GM12872 (cell line): ENCODE results near the gene WDR45B.

ENCODE experiments used
- TF ChIP-seq, protein P1 (sequence below): IDR thresholded peaks from 3 replicates; pipeline ENCODE4 v1.5.1; 2011; ENCODE audit warnings: low read depth, mild to moderate bottlenecking, low read length, moderate library complexity; ENCODE audit not compliant: insufficient read depth

WDR45B gene

GRCh38 chr17:82588266-82589175 is 59.7 kb downstream of the WDR45B start:
- TF ChIP-seq, protein P1, sequence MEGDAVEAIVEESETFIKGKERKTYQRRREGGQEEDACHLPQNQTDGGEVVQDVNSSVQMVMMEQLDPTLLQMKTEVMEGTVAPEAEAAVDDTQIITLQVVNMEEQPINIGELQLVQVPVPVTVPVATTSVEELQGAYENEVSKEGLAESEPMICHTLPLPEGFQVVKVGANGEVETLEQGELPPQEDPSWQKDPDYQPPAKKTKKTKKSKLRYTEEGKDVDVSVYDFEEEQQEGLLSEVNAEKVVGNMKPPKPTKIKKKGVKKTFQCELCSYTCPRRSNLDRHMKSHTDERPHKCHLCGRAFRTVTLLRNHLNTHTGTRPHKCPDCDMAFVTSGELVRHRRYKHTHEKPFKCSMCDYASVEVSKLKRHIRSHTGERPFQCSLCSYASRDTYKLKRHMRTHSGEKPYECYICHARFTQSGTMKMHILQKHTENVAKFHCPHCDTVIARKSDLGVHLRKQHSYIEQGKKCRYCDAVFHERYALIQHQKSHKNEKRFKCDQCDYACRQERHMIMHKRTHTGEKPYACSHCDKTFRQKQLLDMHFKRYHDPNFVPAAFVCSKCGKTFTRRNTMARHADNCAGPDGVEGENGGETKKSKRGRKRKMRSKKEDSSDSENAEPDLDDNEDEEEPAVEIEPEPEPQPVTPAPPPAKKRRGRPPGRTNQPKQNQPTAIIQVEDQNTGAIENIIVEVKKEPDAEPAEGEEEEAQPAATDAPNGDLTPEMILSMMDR = no peak

- TF ChIP-seq, protein P1 = no peak
These were observed 60.8 kb downstream of the WDR45B start for GRCh38 chr17:82587234-82588086.

GRCh38 chr17:82586576-82587233 is 61.5 kb downstream of the WDR45B start:
- TF ChIP-seq, protein P1 = no peak

DNA sequence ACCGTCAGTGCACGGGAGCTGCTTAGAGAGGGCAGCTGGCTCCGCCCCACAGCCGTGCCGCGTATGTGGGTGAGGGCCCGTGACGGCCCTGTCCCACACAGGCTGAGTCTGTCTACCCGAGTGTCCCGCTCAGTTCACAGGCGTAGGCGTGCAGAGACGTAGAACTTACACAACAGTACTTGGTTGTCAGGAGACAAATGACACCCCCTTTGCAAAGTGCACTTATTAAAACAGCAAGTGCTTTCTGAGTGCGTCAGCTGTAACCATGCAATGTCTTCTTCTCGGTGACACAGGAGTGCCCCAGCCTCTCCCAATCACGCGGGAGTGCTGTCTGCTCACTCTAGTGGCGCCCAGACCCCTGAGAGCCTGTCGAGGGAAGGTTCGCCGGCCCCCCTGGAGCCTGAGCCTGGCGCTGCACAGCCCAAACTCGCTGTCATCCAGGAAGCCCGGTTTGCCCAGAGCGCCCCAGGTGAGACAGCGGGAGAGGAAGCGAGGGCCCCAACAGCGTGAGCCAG is 64.5 kb downstream of the WDR45B start:
- TF ChIP-seq, protein P1 = no peak

DNA sequence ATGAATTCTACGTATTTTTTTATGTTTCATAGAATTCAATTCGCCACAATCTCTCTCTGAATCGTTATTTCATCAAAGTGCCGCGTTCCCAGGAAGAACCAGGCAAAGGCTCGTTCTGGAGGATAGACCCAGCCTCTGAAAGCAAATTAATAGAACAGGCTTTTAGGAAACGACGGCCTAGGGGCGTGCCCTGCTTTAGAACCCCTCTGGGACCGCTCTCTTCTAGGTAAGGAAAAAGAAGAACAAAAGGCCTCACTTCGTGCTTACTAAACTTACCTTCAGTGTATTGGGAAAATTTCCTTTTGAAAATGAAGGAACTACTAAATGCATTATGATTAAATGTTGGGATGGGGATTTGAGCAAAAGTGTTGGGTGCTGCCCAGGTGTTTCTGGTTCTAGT is 65.5 kb downstream of the WDR45B start:
- TF ChIP-seq, protein P1 = no peak

DNA sequence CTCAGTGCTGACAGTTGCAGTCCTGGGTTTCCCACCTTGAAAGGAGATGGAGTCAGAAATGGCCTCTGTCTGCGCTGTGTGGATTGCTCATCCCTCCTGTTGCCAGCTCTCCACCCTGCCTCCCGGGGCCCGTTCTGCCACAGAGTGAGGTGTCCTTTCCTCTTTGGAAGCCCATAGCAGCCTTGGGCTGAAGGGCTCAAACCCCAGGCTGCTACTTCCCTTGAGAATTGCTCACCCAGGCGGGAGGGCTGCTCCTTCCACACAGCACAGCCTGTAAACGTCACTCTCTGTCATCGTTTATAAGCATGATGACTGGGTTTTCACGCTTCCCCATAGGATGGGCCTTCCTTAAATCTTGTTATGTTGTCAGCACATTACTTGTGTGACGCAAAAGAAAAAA is 66.0 kb downstream of the WDR45B start:
- TF ChIP-seq, protein P1 = no peak
